ENCODE data around the gene OSBPL9. TPM values are rescaled to one million over a fixed set of nuclear protein-coding genes. Genes with fewer than 3 reads are reported as not detected.

Gene OSBPL9
- total and polyA plus RNA-seq, 2 donors (not counting 1 experiment from before 2014, with no cell fraction given), result 23.1 to 59.6 TPM

DNA sequence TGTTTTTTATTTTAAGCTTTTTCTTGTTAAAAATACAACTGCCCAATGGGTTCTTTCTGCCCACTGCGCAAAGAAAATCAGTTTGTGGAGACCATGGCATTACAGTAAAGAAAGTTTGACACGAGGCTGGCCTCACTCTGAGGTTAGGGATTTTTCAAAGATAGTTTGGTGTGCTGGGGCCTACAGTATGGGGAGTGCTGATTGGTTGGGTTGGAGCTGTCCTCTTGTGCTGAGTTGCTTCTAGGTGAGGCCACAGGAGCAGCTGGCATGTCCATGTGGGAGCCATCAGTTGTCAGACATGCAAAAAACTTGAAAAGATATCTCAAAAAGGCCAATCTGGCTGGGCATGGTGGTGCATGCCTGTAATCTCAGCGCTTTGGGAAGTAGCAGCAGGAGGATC is 14.0 kb downstream of the OSBPL9 start:
- TF ChIP-seq, protein P1, sequence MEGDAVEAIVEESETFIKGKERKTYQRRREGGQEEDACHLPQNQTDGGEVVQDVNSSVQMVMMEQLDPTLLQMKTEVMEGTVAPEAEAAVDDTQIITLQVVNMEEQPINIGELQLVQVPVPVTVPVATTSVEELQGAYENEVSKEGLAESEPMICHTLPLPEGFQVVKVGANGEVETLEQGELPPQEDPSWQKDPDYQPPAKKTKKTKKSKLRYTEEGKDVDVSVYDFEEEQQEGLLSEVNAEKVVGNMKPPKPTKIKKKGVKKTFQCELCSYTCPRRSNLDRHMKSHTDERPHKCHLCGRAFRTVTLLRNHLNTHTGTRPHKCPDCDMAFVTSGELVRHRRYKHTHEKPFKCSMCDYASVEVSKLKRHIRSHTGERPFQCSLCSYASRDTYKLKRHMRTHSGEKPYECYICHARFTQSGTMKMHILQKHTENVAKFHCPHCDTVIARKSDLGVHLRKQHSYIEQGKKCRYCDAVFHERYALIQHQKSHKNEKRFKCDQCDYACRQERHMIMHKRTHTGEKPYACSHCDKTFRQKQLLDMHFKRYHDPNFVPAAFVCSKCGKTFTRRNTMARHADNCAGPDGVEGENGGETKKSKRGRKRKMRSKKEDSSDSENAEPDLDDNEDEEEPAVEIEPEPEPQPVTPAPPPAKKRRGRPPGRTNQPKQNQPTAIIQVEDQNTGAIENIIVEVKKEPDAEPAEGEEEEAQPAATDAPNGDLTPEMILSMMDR (IDR thresholded peaks at IDR 0.05), result no peak
- no peak for TF ChIP-seq EZH2 (IDR thresholded peaks at IDR 0.05; ENCODE audit: borderline replicate concordance, insufficient read depth, low read depth, low read length, poor library complexity, severe bottlenecking)
- peaks cover 6% of the 10 kb centered on the region for H3K4me1 Mint-ChIP-seq
- Histone ChIP-seq H3K4me3 (ENCODE audit: control extremely low read depth in 1 of 5, extremely low read depth in 1 of 5, insufficient read depth in 1 of 5, low read depth in 2 of 5, low read length in 4 of 5) (no peak overlapping the region), H4K20me1 (ENCODE audit: control insufficient read depth, insufficient read depth, low read length, poor library complexity, severe bottlenecking) (peaks cover 27% of the 10 kb centered on the region), H3K4me1 (ENCODE audit: control insufficient read depth in 2 of 2, insufficient read depth in 2 of 2, low read length in 2 of 2) (no peaks in the 10 kb centered on the region), H3K27ac (ENCODE audit: low read length in 2 of 2) (no peak overlapping the region), H3K36me3 (replicated peaks in 1 of 2; ENCODE audit: control extremely low read depth in 1 of 2, control insufficient read depth in 1 of 2, extremely low read depth in 1 of 2, insufficient read depth in 2 of 2, low read length in 1 of 2) (no peaks in the 10 kb centered on the region), H2AFZ (ENCODE audit: insufficient read depth, low read depth, low read length, poor library complexity, severe bottlenecking) (no peak overlapping the region), H3K27me3 (replicated peaks in 1 of 4; ENCODE audit: control extremely low read depth in 1 of 4, control insufficient read depth in 3 of 4, insufficient read depth in 4 of 4, low read length in 3 of 4) (no peaks in the 10 kb centered on the region), H3K79me2 (ENCODE audit: control insufficient read depth, insufficient read depth, low read length) (peaks cover 90% of the 10 kb centered on the region), H3K9me3 (ENCODE audit: control extremely low read depth in 1 of 3, control insufficient read depth in 2 of 3, insufficient read depth in 1 of 3, low read length in 2 of 3) (no peaks in the 10 kb centered on the region), H3K4me2 (replicated peaks; ENCODE audit: low read depth, low read length, poor library complexity, severe bottlenecking) (no peak overlapping the region), H3K9ac (ENCODE audit: low read length) (no peak overlapping the region)
- CTCF ChIA-PET, result interaction anchor here (1.0 kb wide), 1 partner anchor 138 kb away, joined by 7 read pairs; no protein-coding TSS in a partner anchor
- H3K27me3 Mint-ChIP-seq, result no peaks in the 10 kb centered on the region
- DNase-seq (no peak), ATAC-seq (ENCODE audit: low read depth) (no peak)
- 96% methylated on average over 2 of the region's 3 CpGs for WGBS (ENCODE audit: insufficient coverage)
- H3K27ac Mint-ChIP-seq, result no peak overlapping the region
- POLR2A ChIA-PET, result interaction anchor here (1.0 kb wide), 1 partner anchor 14 kb away, joined by 3 read pairs; the partner anchor contains the start of gene OSBPL9
- intact Hi-C loops (cut with micrococcal nuclease), result no loop called here
- H3K9me3 Mint-ChIP-seq (ENCODE audit: insufficient read depth), result no peaks in the 10 kb centered on the region
- H3K4me3 Mint-ChIP-seq, result no peak overlapping the region

DNA sequence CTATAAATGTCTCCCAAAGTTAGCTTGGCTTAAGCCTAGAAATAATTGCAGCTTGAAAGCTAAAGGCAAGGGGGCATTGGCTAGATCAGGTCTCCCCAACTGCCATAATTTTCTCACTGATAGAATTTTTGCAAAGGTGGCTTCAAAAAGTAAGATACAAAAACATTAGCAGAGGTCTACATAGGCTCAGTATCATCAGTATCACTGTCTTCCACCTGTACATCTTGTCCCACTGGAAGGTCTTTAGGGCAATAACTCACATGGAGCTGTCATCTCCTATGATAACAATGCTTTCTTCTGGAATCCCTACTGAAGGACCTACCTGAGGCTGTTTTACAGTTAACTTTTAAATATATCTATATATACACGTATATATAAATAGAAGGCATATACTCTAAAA is 14.9 kb downstream of the OSBPL9 start:
- intact Hi-C loops (cut with micrococcal nuclease), result no loop called here
- Histone ChIP-seq H3K36me3 (replicated peaks in 1 of 2; ENCODE audit: control extremely low read depth in 1 of 2, control insufficient read depth in 1 of 2, extremely low read depth in 1 of 2, insufficient read depth in 2 of 2, low read length in 1 of 2) (no peaks in the 10 kb centered on the region), H3K4me1 (ENCODE audit: control insufficient read depth in 2 of 2, insufficient read depth in 2 of 2, low read length in 2 of 2) (no peaks in the 10 kb centered on the region), H3K9me3 (ENCODE audit: control extremely low read depth in 1 of 3, control insufficient read depth in 2 of 3, insufficient read depth in 1 of 3, low read length in 2 of 3) (no peaks in the 10 kb centered on the region), H3K4me3 (ENCODE audit: control extremely low read depth in 1 of 5, extremely low read depth in 1 of 5, insufficient read depth in 1 of 5, low read depth in 2 of 5, low read length in 4 of 5) (no peak overlapping the region), H3K79me2 (ENCODE audit: control insufficient read depth, insufficient read depth, low read length) (peaks cover 87% of the 10 kb centered on the region), H3K4me2 (replicated peaks; ENCODE audit: low read depth, low read length, poor library complexity, severe bottlenecking) (no peak overlapping the region), H4K20me1 (ENCODE audit: control insufficient read depth, insufficient read depth, low read length, poor library complexity, severe bottlenecking) (peaks cover 27% of the 10 kb centered on the region), H3K27me3 (replicated peaks in 1 of 4; ENCODE audit: control extremely low read depth in 1 of 4, control insufficient read depth in 3 of 4, insufficient read depth in 4 of 4, low read length in 3 of 4) (no peaks in the 10 kb centered on the region), H3K27ac (ENCODE audit: low read length in 2 of 2) (no peak overlapping the region), H3K9ac (ENCODE audit: low read length) (no peak overlapping the region), H2AFZ (ENCODE audit: insufficient read depth, low read depth, low read length, poor library complexity, severe bottlenecking) (no peak overlapping the region)
- no CpG with 5 or more reads among the region's 1 CpG for WGBS (ENCODE audit: insufficient coverage)
- Mint-ChIP-seq H3K27ac (no peak overlapping the region), H3K4me1 (peaks cover 6% of the 10 kb centered on the region), H3K27me3 (no peaks in the 10 kb centered on the region), H3K4me3 (no peak overlapping the region), H3K9me3 (ENCODE audit: insufficient read depth) (no peaks in the 10 kb centered on the region)
- DNase-seq (no peak), ATAC-seq (ENCODE audit: low read depth) (no peak)
- POLR2A ChIA-PET, result no interaction called here
- TF ChIP-seq EZH2 (IDR thresholded peaks at IDR 0.05; ENCODE audit: borderline replicate concordance, insufficient read depth, low read depth, low read length, poor library complexity, severe bottlenecking), result no peak
- TF ChIP-seq, protein P1 (IDR thresholded peaks at IDR 0.05), result no peak
- CTCF ChIA-PET, result no interaction called here

All from B cell (primary cell).